ENCODE data around the gene PAM. TPM values are rescaled to one million over a fixed set of nuclear protein-coding genes. Genes with fewer than 3 reads are reported as not detected.

Gene PAM
- total RNA-seq, 2 experiments from 2014 or later, result not detected

DNA sequence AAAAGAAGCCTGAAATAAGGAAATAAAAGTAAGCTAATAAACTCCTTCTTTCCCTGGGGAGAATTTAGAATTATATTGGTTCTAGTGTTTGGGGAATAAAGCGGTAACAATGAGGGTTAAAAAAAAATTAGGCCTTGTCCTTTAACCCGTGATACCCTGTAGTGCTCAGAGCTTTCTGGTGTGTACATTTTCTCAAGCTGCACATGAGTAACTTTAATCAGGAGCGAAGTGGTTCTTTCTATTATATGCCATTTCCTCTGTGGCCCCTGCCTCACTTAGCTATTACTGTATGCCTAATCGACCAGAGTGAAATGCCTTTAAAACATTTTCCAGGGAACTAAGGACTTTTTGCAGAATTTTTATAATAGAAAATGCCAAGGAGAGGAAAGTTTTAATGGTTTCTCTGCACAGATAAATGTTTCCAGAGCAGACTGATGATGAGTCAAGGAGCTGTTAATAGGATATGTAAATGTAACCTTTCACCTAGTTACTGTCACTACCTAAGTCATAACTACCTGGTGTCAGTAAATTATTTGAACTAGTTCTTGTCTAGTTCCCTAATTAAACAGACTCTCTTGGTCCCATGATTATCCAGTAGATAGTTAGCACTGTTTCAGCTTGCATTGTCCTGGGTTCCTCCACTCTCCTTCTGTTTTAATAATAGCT lies 7.6 kb downstream of the PAM start:
- no peaks in the 10 kb centered on the region; the same call in 1 of the 2 replicates for H4K20me1 ChIP-seq (ENCODE audit: insufficient read depth, low read length)
- DNase-seq (ENCODE audit: low spot score), result no peak
- no peaks in the 10 kb centered on the region for H3K36me3 ChIP-seq (ENCODE audit: insufficient read depth, low read length)
- POLR2A ChIA-PET, result interaction anchor here (0.6 to 0.7 kb wide), 2 partner anchors 11 to 15 kb away, joined by 3 read pairs; no protein-coding TSS in a partner anchor
- no peaks in the 10 kb centered on the region for H3K4me1 ChIP-seq (ENCODE audit: insufficient read depth, low read length, poor library complexity, severe bottlenecking)
- BruUV-seq (replicated peaks), result no TSS peak
- no peak overlapping the region for H3K27ac ChIP-seq (ENCODE audit: low read depth, low read length, poor library complexity, severe bottlenecking)
- no peak overlapping the region for H3K4me2 ChIP-seq (ENCODE audit: low read length)
- intact Hi-C loops (cut with micrococcal nuclease; ENCODE audit: unreplicated experiment), result no loop called here
- TF ChIP-seq, protein P1, sequence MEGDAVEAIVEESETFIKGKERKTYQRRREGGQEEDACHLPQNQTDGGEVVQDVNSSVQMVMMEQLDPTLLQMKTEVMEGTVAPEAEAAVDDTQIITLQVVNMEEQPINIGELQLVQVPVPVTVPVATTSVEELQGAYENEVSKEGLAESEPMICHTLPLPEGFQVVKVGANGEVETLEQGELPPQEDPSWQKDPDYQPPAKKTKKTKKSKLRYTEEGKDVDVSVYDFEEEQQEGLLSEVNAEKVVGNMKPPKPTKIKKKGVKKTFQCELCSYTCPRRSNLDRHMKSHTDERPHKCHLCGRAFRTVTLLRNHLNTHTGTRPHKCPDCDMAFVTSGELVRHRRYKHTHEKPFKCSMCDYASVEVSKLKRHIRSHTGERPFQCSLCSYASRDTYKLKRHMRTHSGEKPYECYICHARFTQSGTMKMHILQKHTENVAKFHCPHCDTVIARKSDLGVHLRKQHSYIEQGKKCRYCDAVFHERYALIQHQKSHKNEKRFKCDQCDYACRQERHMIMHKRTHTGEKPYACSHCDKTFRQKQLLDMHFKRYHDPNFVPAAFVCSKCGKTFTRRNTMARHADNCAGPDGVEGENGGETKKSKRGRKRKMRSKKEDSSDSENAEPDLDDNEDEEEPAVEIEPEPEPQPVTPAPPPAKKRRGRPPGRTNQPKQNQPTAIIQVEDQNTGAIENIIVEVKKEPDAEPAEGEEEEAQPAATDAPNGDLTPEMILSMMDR (conservative IDR thresholded peaks at IDR 0.05; ENCODE audit: low read length), result no peak
- no peak for TF ChIP-seq EZH2phosphoT487 (IDR thresholded peaks at IDR 0.05; ENCODE audit: borderline replicate concordance, low read depth, low read length)
- CTCF ChIA-PET (ENCODE audit: unreplicated experiment), result no interaction called here
- no peaks in the 10 kb centered on the region for H3K9me3 ChIP-seq (ENCODE audit: low read length)
- no peak overlapping the region for H3K4me3 ChIP-seq (ENCODE audit: low read depth, low read length, poor library complexity, severe bottlenecking)
- no peaks in the 10 kb centered on the region for H3K9me2 ChIP-seq (ENCODE audit: insufficient read depth, low read length)
- no peak overlapping the region for H2AFZ ChIP-seq (ENCODE audit: low read length)
- no peaks in the 10 kb centered on the region for H3K79me2 ChIP-seq (ENCODE audit: insufficient read depth, low read depth, low read length)

DNA sequence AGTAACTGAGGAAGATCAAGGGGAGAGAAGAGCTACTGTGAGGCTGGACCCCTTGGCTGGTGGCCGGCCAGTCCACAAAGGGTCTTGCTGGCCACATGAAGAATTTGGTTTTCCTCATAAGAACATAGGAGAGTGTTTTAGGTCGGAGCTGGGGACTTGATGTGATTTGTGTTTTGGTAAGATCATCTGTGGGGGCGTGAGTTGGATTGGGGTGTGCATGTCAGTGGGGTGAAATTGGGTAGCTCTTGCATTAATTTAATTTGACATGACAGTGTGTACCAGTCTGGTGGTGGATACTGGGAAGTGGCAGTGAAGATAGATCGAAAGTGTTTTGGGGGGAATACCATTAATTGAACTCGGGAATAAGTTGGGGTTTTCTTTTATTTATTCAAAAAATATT lies 8.6 kb downstream of the PAM start:
- intact Hi-C loops (cut with micrococcal nuclease; ENCODE audit: unreplicated experiment), result no loop called here
- no peaks in the 10 kb centered on the region for H3K9me3 ChIP-seq (ENCODE audit: low read length)
- H3K4me2 ChIP-seq (ENCODE audit: low read length), result no peak overlapping the region
- no peaks in the 10 kb centered on the region for H3K4me1 ChIP-seq (ENCODE audit: insufficient read depth, low read length, poor library complexity, severe bottlenecking)
- no TSS peak for BruUV-seq (replicated peaks)
- H3K9me2 ChIP-seq (ENCODE audit: insufficient read depth, low read length), result no peaks in the 10 kb centered on the region
- H2AFZ ChIP-seq (ENCODE audit: low read length), result no peak overlapping the region
- ChIA-PET POLR2A (no interaction called here), CTCF (ENCODE audit: unreplicated experiment) (no interaction called here)
- H3K36me3 ChIP-seq (ENCODE audit: insufficient read depth, low read length), result no peaks in the 10 kb centered on the region
- no peak overlapping the region for H3K27ac ChIP-seq (ENCODE audit: low read depth, low read length, poor library complexity, severe bottlenecking)
- TF ChIP-seq EZH2phosphoT487 (IDR thresholded peaks at IDR 0.05; ENCODE audit: borderline replicate concordance, low read depth, low read length), result no peak
- TF ChIP-seq, protein P1 (conservative IDR thresholded peaks at IDR 0.05; ENCODE audit: low read length), result no peak
- DNase-seq (ENCODE audit: low spot score), result no peak
- H3K79me2 ChIP-seq (ENCODE audit: insufficient read depth, low read depth, low read length), result no peaks in the 10 kb centered on the region
- H4K20me1 ChIP-seq (ENCODE audit: insufficient read depth, low read length), result no peaks in the 10 kb centered on the region; the same call in 1 of the 2 replicates
- H3K4me3 ChIP-seq (ENCODE audit: low read depth, low read length, poor library complexity, severe bottlenecking), result no peak overlapping the region

DNA sequence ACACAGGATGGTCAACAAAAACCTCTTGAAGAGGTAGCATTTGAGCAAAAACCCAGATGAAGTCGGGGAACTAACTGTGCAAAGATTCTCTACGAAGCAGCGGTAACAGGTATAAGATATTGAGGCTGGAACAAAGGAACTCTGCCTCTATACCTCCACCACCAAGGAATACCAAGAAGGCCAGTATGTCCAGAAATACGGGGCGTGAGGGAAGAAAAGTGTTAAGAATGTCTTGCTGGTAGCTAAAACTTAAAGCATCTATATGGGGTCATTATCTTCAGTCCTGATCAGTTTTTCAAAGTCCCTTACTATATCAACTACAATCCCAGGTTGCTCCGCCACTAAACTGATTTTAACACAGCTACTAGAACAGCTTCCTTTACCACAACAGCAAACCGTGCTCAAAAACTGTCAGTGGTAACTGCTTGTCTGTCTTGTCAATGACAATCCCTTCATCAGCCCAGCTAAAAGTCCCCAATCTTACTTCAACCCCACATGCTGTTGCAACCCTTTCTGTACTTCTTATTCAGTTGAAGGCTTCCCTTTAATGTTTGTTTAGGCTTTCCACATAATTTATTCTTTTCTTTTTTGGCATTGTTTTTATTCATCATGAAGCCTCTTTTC lies 9.4 kb downstream of the PAM start:
- intact Hi-C loops (cut with micrococcal nuclease; ENCODE audit: unreplicated experiment), result no loop called here
- Histone ChIP-seq H3K36me3 (ENCODE audit: insufficient read depth, low read length) (no peaks in the 10 kb centered on the region), H3K27ac (ENCODE audit: low read depth, low read length, poor library complexity, severe bottlenecking) (no peak overlapping the region), H3K79me2 (ENCODE audit: insufficient read depth, low read depth, low read length) (no peaks in the 10 kb centered on the region), H3K4me1 (ENCODE audit: insufficient read depth, low read length, poor library complexity, severe bottlenecking) (no peaks in the 10 kb centered on the region), H2AFZ (ENCODE audit: low read length) (no peak overlapping the region), H3K9me3 (ENCODE audit: low read length) (no peaks in the 10 kb centered on the region), H3K9me2 (ENCODE audit: insufficient read depth, low read length) (no peaks in the 10 kb centered on the region), H3K4me3 (ENCODE audit: low read depth, low read length, poor library complexity, severe bottlenecking) (no peak overlapping the region), H3K4me2 (ENCODE audit: low read length) (no peak overlapping the region), H4K20me1 (ENCODE audit: insufficient read depth, low read length) (no peaks in the 10 kb centered on the region; the same call in 1 of the 2 replicates)
- TF ChIP-seq, protein P1 (conservative IDR thresholded peaks at IDR 0.05; ENCODE audit: low read length), result no peak
- TF ChIP-seq EZH2phosphoT487 (IDR thresholded peaks at IDR 0.05; ENCODE audit: borderline replicate concordance, low read depth, low read length), result no peak
- no TSS peak for BruUV-seq (replicated peaks)
- CTCF ChIA-PET (ENCODE audit: unreplicated experiment), result no interaction called here
- POLR2A ChIA-PET, result no interaction called here
- DNase-seq (ENCODE audit: low spot score), result no peak

Measured in OCI-LY7 (cell line).